H1 (cell line): ENCODE data around the gene CAPN15. TPM values are rescaled to one million over a fixed set of nuclear protein-coding genes. Genes with fewer than 3 reads are reported as not detected.
A peak's percentile ranks its signal among the peaks of the same experiment; 100 is the strongest.

Experiments used
- CTCF ChIA-PET: fragments of 300-600 bp; sonication (Branson Sonifier 250); formaldehyde crosslinking; loops from one replicate; lab custom pipeline; 2021; ENCODE audit not compliant: partially characterized antibody; lab: Charles Lee
- POLR2A ChIA-PET: fragments of 300-600 bp; sonication (Branson Sonifier 250); formaldehyde crosslinking; loops from one replicate; lab custom pipeline; 2021; ENCODE audit warnings: inconsistent platforms; ENCODE audit not compliant: partially characterized antibody; lab: Charles Lee
- DNase-seq, 2 experiments: peaks; one replicate each; pipeline versions ENCODE4 v3.0.0 to v3.0.0-alpha.2; 2010 to 2022; ENCODE audit warnings: low spot score in 2 of 2, low read depth in 1 of 2, mixed read lengths in 1 of 2
- FAIRE-seq: peaks from 2 replicates; lab custom pipeline; 2011; peaks lifted over from hg19 to GRCh38; lab: Jason Lieb, UNC
- H2AFZ ChIP-seq: 2 replicates; pipeline ENCODE4 v1.8.1; 2012; ENCODE audit warnings: low read length, inconsistent platforms
- H2AK5ac ChIP-seq: 2 replicates; pipeline ENCODE4 v1.6.1; 2013; ENCODE audit warnings: low read depth, low read length
- H2BK120ac ChIP-seq: replicated peaks from 2 replicates; pipeline ENCODE3; 2013; ENCODE audit warnings: low read depth, low read length, inconsistent platforms
- H2BK12ac ChIP-seq: 2 replicates; pipeline ENCODE4 v1.6.1; 2013; ENCODE audit warnings: low read depth, low read length
- H2BK15ac ChIP-seq: 2 replicates; pipeline ENCODE4 v1.6.1; 2013; ENCODE audit warnings: low read length
- H2BK20ac ChIP-seq: 2 replicates; pipeline ENCODE4 v1.6.1; 2013; ENCODE audit warnings: low read length
- H2BK5ac ChIP-seq: 2 replicates; pipeline ENCODE4 v1.6.1; 2013; ENCODE audit warnings: low read depth, low read length
- H3K14ac ChIP-seq: 2 replicates; pipeline ENCODE4 v1.6.1; 2013; ENCODE audit warnings: inconsistent platforms; ENCODE audit not compliant: insufficient read length
- H3K18ac ChIP-seq: 2 replicates; pipeline ENCODE4 v1.6.1; 2013; ENCODE audit warnings: low read length; ENCODE audit errors: extremely low read depth
- H3K23ac ChIP-seq: 2 replicates; pipeline ENCODE4 v1.6.1; 2013; ENCODE audit warnings: inconsistent platforms; ENCODE audit not compliant: insufficient read length
- H3K23me2 ChIP-seq: 2 replicates; pipeline ENCODE4 v1.6.1; 2013; ENCODE audit warnings: low read depth, low read length
- H3K27ac ChIP-seq: 2 replicates; pipeline ENCODE4 v1.6.1; 2011; ENCODE audit warnings: low read depth, low read length, inconsistent platforms
- H3K27me3 ChIP-seq, 4 experiments: replicated peaks in 1 of 4; 1 replicate in 1 of 4; 2 replicates in 3 of 4; pipeline versions ENCODE4 v1.6.1 to v1.8.1; 2011 to 2013; ENCODE audit warnings: low read length in 3 of 4, mild to moderate bottlenecking in 3 of 4, inconsistent platforms in 2 of 4, mixed read lengths in 2 of 4, moderate library complexity in 1 of 4; ENCODE audit not compliant: control insufficient read depth in 3 of 4, insufficient read depth in 3 of 4; ENCODE audit errors: extremely low read depth in 1 of 4
- H3K36me3 ChIP-seq, 4 experiments: 2 replicates each; pipeline versions ENCODE4 v1.6.1 to v1.8.1; 2011 to 2013; ENCODE audit warnings: mild to moderate bottlenecking in 4 of 4, low read length in 3 of 4, moderate library complexity in 2 of 4, control low read depth in 1 of 4, inconsistent platforms in 1 of 4; ENCODE audit not compliant: insufficient read depth in 4 of 4, control insufficient read depth in 2 of 4
- H3K4ac ChIP-seq: replicated peaks from 2 replicates; pipeline ENCODE3; 2013; ENCODE audit warnings: low read length, low read depth, mixed read lengths, inconsistent platforms; ENCODE audit not compliant: insufficient read length
- H3K4me1 ChIP-seq, 4 experiments: replicated peaks in 1 of 4; 1 replicate in 1 of 4; 2 replicates in 3 of 4; pipeline versions ENCODE4 v1.6.1 to v1.8.1; 2011 to 2013; ENCODE audit warnings: low read length in 3 of 4, inconsistent platforms in 2 of 4, mixed read lengths in 1 of 4; ENCODE audit not compliant: insufficient read depth in 4 of 4, control insufficient read depth in 3 of 4
- H3K4me2 ChIP-seq, 2 experiments: 2 replicates each; pipeline versions ENCODE4 v1.6.1 to v1.8.1; 2011 to 2013; ENCODE audit warnings: low read depth in 2 of 2, low read length in 2 of 2, control low read depth in 1 of 2, inconsistent platforms in 1 of 2, mild to moderate bottlenecking in 1 of 2; ENCODE audit not compliant: insufficient read depth in 1 of 2
- H3K4me3 ChIP-seq, 4 experiments: fragments of 200-600, 300-600 bp in 1 of 4; sonication (generic), shearing (Covaris generic), sonication (Bioruptor Twin) in 1 of 4; 2 replicates each; pipeline versions ENCODE4 v1.5.1 to v1.8.1; 2011 to 2016; ENCODE audit warnings: low read length in 4 of 4, low read depth in 3 of 4, control low read depth in 2 of 4, inconsistent platforms in 2 of 4, mild to moderate bottlenecking in 2 of 4, mixed read lengths in 1 of 4, moderate library complexity in 1 of 4; ENCODE audit not compliant: insufficient read depth in 2 of 4; ENCODE audit errors: extremely low read depth in 1 of 4
- H3K56ac ChIP-seq: replicated peaks from 2 replicates; pipeline ENCODE3; 2013; ENCODE audit warnings: low read depth, mild to moderate bottlenecking, mixed read lengths, low read length, inconsistent platforms; ENCODE audit not compliant: insufficient read length
- H3K79me1 ChIP-seq: 2 replicates; pipeline ENCODE4 v1.6.1; 2013; ENCODE audit warnings: low read depth, low read length, control low read depth
- H3K79me2 ChIP-seq, 2 experiments: 2 replicates each; pipeline versions ENCODE4 v1.6.1 to v1.8.1; 2012 to 2013; ENCODE audit warnings: low read length in 2 of 2, mild to moderate bottlenecking in 2 of 2, inconsistent platforms in 1 of 2; ENCODE audit not compliant: insufficient read depth in 2 of 2, control insufficient read depth in 1 of 2
- H3K9ac ChIP-seq, 4 experiments: replicated peaks in 1 of 4; 1 replicate in 1 of 4; 2 replicates in 3 of 4; pipeline versions ENCODE4 v1.6.1 to v1.8.1; 2011 to 2013; ENCODE audit warnings: low read depth in 3 of 4, low read length in 3 of 4, control low read depth in 2 of 4, mild to moderate bottlenecking in 2 of 4, moderate library complexity in 2 of 4, inconsistent platforms in 1 of 4; ENCODE audit errors: extremely low read depth in 1 of 4
- H3K9me3 ChIP-seq, 2 experiments: 2 replicates each; pipeline versions ENCODE4 v1.6.1 to v1.8.1; 2012 to 2013; ENCODE audit warnings: mild to moderate bottlenecking in 2 of 2, moderate library complexity in 2 of 2, control low read depth in 1 of 2, inconsistent platforms in 1 of 2, low read depth in 1 of 2, low read length in 1 of 2, mixed read lengths in 1 of 2; ENCODE audit not compliant: insufficient read depth in 2 of 2
- H4K20me1 ChIP-seq, 2 experiments: replicated peaks in 1 of 2; 2 replicates each; pipeline versions ENCODE3 to v1.8.1; 2011 to 2013; ENCODE audit warnings: inconsistent platforms in 2 of 2, low read length in 2 of 2, mild to moderate bottlenecking in 1 of 2; ENCODE audit not compliant: insufficient read depth in 2 of 2, control insufficient read depth in 1 of 2
- H4K5ac ChIP-seq: 2 replicates; pipeline ENCODE4 v1.6.1; 2013; ENCODE audit warnings: low read length, low read depth, mixed read lengths, inconsistent platforms; ENCODE audit not compliant: insufficient read length
- H4K8ac ChIP-seq: 2 replicates; pipeline ENCODE4 v1.8.0; 2013; ENCODE audit warnings: mild to moderate bottlenecking, moderate library complexity, low read length, inconsistent platforms; ENCODE audit not compliant: insufficient read depth; ENCODE audit errors: extremely low read depth
- H4K91ac ChIP-seq: replicated peaks from 2 replicates; pipeline ENCODE3; 2013; ENCODE audit warnings: low read length, mixed read lengths, inconsistent platforms; ENCODE audit not compliant: insufficient read length
- POLR2AphosphoS5 ChIP-seq: IDR thresholded peaks from 2 replicates; pipeline ENCODE4 v1.6.1; 2011; ENCODE audit warnings: low read depth, low read length
- SIRT6 ChIP-seq: IDR thresholded peaks from one replicate; pipeline ENCODE4 v1.7.1; 2012; ENCODE audit warnings: low read length, inconsistent platforms
- WGBS, 2 experiments: shearing (Covaris generic) in 1 of 2; methylation state at CpG; one replicate each; pipeline versions ENCODE4 v1.1.6 to v1.1.7; 2013 to 2015; ENCODE audit warnings: low lambda C conversion rate in 2 of 2, mixed read lengths in 2 of 2, inconsistent platforms in 1 of 2, low coverage in 1 of 2, missing lambda C conversion rate in 1 of 2; ENCODE audit not compliant: insufficient replicate concordance in 2 of 2, insufficient coverage in 1 of 2, insufficient read length in 1 of 2; ENCODE audit errors: extremely low coverage in 1 of 2, missing lambda C conversion rate in 1 of 2; 5-methylcytosine and 5-hydroxymethylcytosine counted together
- polyA plus RNA-seq, 7 experiments: library from polyadenylated mRNA; depleted of rRNA in 3 of 7; stranded (reverse) in 5 of 7; unstranded in 2 of 7; fragments of >200 nt in 5 of 7; fragments of 200-250 nt in 2 of 7; gene quantifications; 1 replicate in 5 of 7; 2 replicates in 1 of 7; 4 replicates in 1 of 7; pipeline versions ENCODE4 v1.2.1 to v1.2.3, GENCODE V29; 2011 to 2013; ENCODE audit warnings: missing spikeins in 2 of 7, mixed read lengths in 2 of 7
- total RNA-seq: library from RNA; stranded (reverse); fragmentation: NEBNext Ultra II Directional; extraction: Animal tissue kit (Norgen Biotek cat#: 25700); gene quantifications from 2 replicates; pipeline ENCODE4 v1.2.1, GENCODE V29; 2021

CAPN15 gene
- total and polyA plus RNA-seq, 2 of the 8 experiments (the other 6 are each of a cell fraction or from before 2014, with no cell fraction given) = 38.9 to 76.9 TPM

DNA sequence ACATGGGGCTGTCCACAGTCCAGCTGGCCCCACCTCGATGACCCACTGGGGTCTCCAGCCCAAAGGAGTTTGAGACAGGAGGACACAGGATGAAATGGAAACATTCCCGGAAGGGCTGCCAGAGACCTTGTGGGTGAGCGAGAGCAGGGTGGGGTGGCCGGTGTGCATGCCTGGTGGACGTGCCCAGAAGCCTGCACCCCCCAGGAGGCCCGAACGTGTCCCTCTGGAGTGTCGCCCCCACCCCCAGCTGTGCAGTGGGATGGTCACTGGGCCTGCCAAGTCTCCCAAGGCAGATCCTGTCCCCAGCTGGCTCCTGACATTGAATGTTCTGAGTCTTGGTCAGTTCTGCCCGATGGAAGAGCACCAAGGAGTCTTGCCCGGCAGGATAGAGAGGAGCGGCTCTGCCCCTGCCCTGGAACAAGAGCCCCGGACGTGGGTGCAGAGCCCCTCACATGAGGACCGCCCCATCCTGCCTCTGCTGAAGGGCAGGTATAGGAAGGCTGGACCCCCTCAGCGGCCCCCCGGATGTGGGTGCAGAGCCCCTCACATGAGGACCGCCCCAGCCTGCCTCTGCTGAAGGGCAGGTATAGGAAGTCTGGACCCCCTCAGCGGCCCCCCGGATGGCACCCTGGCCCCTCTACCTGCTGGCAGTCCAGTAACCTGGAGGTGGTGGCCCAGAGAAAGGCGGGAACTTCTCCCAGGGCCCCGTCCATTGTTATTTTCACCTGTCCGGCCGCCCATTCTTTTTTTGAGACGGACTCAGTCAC, 3.1 kb upstream of the CAPN15 start:
- POLR2A ChIA-PET = interaction anchor here (0.8 to 1.5 kb wide), 5 partner anchors 9 to 166 kb away, joined by 3 to 6 read pairs (median 4); partner anchors contain the start of genes NME4 and WDR24
- TF ChIP-seq POLR2AphosphoS5 = peak; percentile 40; the same call in 1 of the 2 replicates
- no peak for TF ChIP-seq SIRT6
- TF ChIP-seq, all 59 proteins: peak for 1

More for the DNA sequence above, 3.1 kb upstream of the CAPN15 start:
- Histone ChIP-seq H4K8ac (no peak overlapping the region), H4K91ac (no peak overlapping the region), H2BK120ac (no peak overlapping the region), H3K9ac (no peak overlapping the region), H3K23me2 (peaks cover 7% of the 10 kb centered on the region; the same call in 1 of the 2 replicates), H4K5ac (no peak overlapping the region), H2BK5ac (no peak overlapping the region), H3K79me1 (peaks cover 3% of the 10 kb centered on the region; the same call in 1 of the 2 replicates), H3K27ac (no peak overlapping the region), H3K14ac (no peak overlapping the region), H3K23ac (no peak overlapping the region), H2AK5ac (no peak overlapping the region), H3K9me3 (no peaks in the 10 kb centered on the region), H3K4me3 (no peak overlapping the region), H3K4ac (no peak overlapping the region), H3K79me2 (peaks cover 5 to 21% of the 10 kb centered on the region in 2 experiments; a peak in 3 of 4 replicates), H4K20me1 (peaks cover 10 to 23% of the 10 kb centered on the region in 2 experiments), H3K56ac (no peak overlapping the region), H3K18ac (no peak overlapping the region), H2BK12ac (no peak overlapping the region), H2BK20ac (no peak overlapping the region), H3K27me3 (no peaks in the 10 kb centered on the region), H3K36me3 (peaks cover 0 to 4% (median 1%) of the 10 kb centered on the region in 4 experiments; a peak in 3 of 8 replicates), H3K4me1 (peaks cover 0 to 25% (median 13%) of the 10 kb centered on the region in 4 experiments; a peak in 5 of 7 replicates), H2BK15ac (no peak overlapping the region), H3K4me2 (no peak overlapping the region; a peak in 1 of 4 replicates), H2AFZ (no peak overlapping the region)
- CTCF ChIA-PET = interaction anchor here (0.6 to 1.5 kb wide), 6 partner anchors 15 to 133 kb away, joined by 3 to 4 read pairs (median 3); no protein-coding TSS in a partner anchor
- 94% methylated on average over 22 of the region's 24 CpGs; no CpG with 5 or more reads in 1 of the 2 experiments for WGBS, 2 experiments
- FAIRE-seq (no peak), DNase-seq (no peak)
